Stimulated activated CD8-positive, alpha-beta memory T cell treated with anti-CD3 and anti-CD28 coated beads, Interleukin-12 subunit alpha, Interleukin-12 subunit beta, amount 100 ng/mL, for 1 hour (primary cell): ENCODE results near the gene IRAK1BP1.
A peak's percentile ranks its signal among the peaks of the same experiment; 100 is the strongest.
"Not testable (repeated sequence)": the region's sequence is repeated elsewhere in the genome, so short reads cannot be mapped to it uniquely, and the experiment has no call there.

Experiments
- DNase-seq: peaks from one replicate; pipeline ENCODE4 v3.0.0-alpha.2; 2020; ENCODE audit warnings: low read depth

IRAK1BP1 gene

GRCh38 chr6:78867370-78868040 lies at the start of gene IRAK1BP1:
TSS of gene IRAK1BP1 (plus strand) at chr6:78867551. CDS start at chr6:78867577, 26 bp downstream.
- DNase-seq = peak; percentile 60

GRCh38 chr6:78824045-78824444 lies 43.3 kb upstream of the IRAK1BP1 start:
- no peak for DNase-seq

GRCh38 chr6:78829407-78829806 lies 37.9 kb upstream of the IRAK1BP1 start:
- no peak for DNase-seq

- no peak for DNase-seq
Observed at GRCh38 chr6:78830805-78831204, 36.5 kb upstream of the IRAK1BP1 start.

GRCh38 chr6:78831492-78831891 lies 35.9 kb upstream of the IRAK1BP1 start:
- no peak for DNase-seq

GRCh38 chr6:78832091-78832808 lies 35.1 kb upstream of the IRAK1BP1 start:
- DNase-seq = no peak

- DNase-seq = no peak
Observed at GRCh38 chr6:78835817-78836216, 31.5 kb upstream of the IRAK1BP1 start.

GRCh38 chr6:78836598-78836997 lies 30.8 kb upstream of the IRAK1BP1 start:
- DNase-seq = no peak

GRCh38 chr6:78841111-78841510 lies 26.2 kb upstream of the IRAK1BP1 start:
- no peak for DNase-seq

GRCh38 chr6:78842953-78843352 lies 24.4 kb upstream of the IRAK1BP1 start:
- DNase-seq = no peak

- DNase-seq = no peak
Observed at GRCh38 chr6:78844899-78845298, 22.5 kb upstream of the IRAK1BP1 start.

GRCh38 chr6:78845567-78845966 lies 21.8 kb upstream of the IRAK1BP1 start:
- no peak for DNase-seq

GRCh38 chr6:78850621-78851020 lies 16.7 kb upstream of the IRAK1BP1 start:
- DNase-seq = no peak

- DNase-seq = no peak
Observed at GRCh38 chr6:78851156-78851555, 16.2 kb upstream of the IRAK1BP1 start.

- DNase-seq = no peak
Observed at GRCh38 chr6:78854546-78854945, 12.8 kb upstream of the IRAK1BP1 start.

- not testable (repeated sequence) for DNase-seq
Observed at GRCh38 chr6:78858339-78858938, 8.9 kb upstream of the IRAK1BP1 start.

- no peak for DNase-seq
Observed at GRCh38 chr6:78861509-78861908, 5.8 kb upstream of the IRAK1BP1 start.

- DNase-seq = no peak
Observed at GRCh38 chr6:78863576-78863975, 3.8 kb upstream of the IRAK1BP1 start.

- no peak for DNase-seq
Observed at GRCh38 chr6:78864957-78865356, 2.4 kb upstream of the IRAK1BP1 start.

- no peak for DNase-seq
Observed at GRCh38 chr6:78867020-78867369, 356 bp upstream of the IRAK1BP1 start.

GRCh38 chr6:78868116-78868515 lies 765 bp downstream of the IRAK1BP1 start:
- no peak for DNase-seq

GRCh38 chr6:78875505-78875904 lies 8.2 kb downstream of the IRAK1BP1 start:
- DNase-seq = no peak

GRCh38 chr6:78883651-78884050 lies 16.3 kb downstream of the IRAK1BP1 start:
- DNase-seq = no peak
